Effector CD4-positive, alpha-beta T cell (primary cell): ENCODE results near the gene MVB12B.

Experiments used
- DNase-seq: peaks from one replicate; pipeline ENCODE4 v3.0.0-alpha.2; 2020

The MVB12B gene

DNA sequence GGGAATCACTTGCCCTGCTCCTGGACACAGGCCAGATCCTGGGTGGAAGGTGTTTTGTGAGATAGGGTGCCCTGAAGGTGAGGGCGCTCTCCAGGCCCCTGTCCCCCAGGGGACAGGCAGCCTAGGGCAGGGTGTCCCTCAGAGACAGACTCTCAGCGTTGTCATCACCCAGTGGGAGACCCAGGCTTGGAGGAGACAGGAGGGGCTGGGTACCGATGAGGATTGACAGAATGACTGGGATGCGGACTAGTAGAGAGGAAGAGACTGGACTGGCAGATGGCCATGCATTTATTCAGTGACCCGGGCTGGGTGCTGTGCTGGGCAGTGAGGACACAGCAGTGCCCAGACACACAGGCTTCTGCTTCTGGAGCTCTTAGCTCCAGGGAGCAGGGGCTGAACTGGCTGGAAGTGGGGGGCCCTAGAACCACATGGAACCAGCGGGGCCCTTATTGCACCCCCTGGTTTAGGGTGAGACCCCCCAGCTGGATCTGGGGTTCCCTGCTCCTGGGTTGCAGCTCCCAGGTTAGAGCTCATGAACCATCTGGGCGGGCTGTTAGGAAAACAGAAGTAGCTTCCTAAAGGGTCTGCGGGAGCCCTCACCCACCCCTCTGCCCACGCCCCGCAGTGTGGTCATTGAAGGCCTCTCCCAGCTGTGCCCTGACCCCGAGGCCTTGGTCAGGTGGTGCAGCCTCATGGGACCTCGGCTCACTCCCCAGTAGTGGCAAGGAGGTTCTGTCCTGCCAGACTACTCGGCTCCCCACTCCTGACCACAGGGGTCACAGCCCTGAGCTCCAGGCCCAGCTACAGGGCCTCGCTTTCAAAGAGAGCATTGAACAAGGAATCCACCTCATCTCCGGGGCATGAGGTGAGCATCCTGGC is 170.4 kb downstream of the MVB12B start:
- no peak for DNase-seq

DNA sequence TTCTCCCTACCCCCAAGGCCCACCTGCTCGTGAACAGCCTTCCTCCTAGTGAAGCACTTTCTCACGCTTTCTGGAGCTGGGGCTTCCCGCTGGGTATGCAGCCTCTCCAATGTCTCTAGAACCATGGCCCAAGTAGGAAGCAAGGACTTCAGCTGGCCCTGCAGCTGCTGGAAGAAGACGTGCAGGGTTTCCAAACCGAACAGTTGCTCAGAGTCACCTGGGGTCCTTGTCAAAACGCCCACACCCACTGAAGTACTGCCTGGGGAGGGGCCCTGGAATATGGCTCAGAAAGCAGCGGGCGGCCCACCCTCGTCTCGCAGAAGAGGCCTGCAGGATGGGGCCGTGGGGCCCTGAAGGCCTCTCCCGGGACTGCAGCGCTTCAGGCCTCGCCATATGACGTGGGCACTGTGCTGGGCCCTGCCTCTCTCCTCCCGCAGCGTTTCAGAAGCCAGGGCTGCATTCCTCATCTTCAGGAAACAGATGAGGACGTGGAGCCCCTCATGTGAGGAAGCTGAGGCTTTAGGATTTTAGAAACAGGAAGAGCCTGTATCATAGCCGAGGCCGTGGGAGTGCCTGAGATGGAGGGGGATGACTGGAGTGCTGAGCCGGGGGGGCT is 171.1 kb downstream of the MVB12B start:
- DNase-seq = no peak

DNA sequence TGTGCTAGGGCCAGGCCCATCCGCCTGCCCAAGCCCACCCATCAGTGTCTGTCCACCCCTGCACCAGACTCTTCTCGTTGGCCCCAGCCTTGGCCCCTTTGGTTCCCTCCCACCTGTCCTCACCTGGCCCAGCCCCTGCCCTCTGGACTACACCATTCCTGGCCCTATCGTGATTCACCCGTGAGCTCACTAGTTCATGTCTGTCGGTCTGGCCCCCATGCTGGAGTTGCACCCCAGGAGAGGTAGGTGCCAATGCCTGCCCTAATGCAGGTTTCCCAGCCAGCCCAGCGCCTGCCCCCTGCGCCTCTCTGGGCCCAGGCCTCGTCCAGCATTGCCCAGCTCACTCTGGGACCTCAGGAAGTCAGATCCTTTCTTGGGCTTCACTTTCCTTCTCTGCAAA is 171.7 kb downstream of the MVB12B start:
- DNase-seq = no peak

DNA sequence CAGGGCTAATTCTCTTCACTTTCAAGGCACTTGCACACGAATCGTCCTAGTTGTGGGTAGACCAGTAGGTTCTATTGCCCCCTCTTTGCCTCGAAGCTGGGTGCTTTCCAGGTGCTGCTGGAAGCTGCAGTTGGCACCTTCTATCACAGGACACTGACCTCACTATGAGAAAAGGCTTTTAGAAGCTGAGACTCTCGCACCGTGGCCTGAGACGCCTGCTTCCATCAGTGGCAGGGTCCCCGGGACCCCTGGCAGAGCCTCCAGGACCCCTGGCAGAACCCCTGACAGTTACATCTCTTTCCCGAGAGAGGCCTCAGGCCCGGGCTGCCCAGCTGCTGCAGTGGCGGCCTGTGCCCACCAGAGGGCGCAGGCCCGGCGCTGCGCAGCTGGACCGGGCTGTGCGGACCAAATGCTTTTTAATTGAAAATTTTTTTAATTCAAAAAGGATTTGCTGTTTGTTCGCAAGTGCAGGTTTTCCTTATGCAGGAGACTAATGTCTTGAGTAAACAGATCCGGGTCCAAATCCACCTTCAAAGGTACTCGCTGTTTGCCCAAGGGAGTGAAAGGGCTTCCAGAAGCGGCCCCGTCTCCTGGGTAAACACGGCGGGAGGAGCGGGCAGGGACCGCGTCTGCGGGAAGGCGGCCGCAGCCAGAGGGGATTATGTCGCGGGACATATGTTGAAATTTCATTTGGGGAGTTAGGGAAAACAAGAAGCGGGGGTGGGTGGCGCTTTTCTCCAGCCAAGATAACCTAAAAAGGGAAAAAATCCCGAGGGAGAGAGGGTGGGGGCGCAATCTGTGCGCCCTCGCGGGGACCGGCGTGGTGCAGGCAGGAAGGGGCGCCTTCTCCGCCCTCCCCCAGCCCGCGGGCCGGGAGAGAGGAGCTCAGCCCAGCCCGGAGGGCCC is 172.6 kb downstream of the MVB12B start:
- DNase-seq = peak; percentile 28

DNA sequence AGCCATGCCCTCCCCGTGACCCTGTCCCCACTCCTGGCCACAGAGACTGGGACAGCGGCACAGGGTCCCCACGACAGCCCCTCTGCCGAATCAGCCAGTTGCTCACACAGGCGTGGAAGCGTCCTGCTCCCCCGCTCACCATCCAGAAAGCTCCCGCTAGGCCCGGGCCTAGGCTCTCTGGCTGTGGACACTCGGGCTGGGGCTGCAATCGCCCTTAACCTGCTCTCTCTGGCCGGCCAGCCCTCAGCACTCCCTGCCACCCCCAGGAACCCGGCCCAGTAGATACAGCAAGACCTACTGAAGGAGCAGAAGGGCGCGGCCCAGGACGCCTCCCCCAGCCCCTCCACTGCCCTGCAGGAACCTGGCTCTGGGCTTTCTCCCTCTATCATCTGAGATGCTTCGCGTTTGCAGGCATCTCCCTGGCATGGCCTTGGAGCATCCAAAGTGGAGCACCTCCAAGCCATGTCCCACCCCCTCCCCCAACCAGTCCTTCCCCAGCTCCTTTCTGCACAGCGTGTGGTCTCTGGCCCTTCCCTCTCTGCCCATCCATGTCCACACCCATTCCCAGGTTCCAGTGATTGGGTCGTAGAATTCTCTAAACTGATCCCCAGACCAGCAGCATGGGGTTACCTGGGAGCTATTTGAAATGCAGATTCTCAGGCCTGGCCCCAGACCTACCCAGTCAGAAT is 173.4 kb downstream of the MVB12B start:
- DNase-seq = no peak

DNA sequence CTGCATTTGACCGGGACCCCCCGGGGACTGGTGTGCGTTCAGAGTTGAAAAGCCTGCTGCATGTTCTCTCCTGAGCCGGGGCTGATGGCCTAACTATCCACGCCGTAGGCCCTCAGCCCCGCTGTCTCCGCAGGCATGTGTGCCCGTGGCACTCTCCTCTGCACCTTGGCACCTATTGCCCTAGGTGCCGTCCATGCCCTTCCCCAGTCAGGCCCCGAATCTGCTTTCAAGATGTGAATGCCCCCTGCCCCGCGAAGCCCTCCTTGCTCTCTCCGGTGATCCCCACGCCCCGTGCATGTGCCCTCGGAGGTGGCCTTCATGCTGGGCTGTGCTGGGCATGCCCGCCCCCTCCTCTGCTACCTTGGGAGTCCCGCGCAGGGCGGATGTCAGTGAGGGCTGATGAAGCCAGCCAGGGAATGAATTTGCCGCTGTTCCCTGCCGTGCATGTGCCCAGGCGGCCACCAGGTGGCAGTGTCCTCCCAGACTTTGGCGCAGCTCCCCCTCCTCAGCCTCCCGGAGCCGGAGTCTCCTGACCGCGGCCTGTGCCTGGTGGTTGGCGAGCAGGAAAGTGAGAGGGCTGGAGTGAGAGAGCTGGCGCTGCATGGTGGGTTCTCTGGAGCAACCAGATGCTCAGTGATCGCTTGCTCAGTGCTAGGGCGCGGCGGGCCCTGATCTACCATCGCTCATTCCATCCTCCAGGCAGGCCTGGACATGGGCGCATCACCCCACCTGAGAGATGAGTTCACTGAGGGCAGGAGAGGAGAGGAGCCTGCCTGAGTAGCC is 174.2 kb downstream of the MVB12B start:
- peak; percentile 58 for DNase-seq

DNA sequence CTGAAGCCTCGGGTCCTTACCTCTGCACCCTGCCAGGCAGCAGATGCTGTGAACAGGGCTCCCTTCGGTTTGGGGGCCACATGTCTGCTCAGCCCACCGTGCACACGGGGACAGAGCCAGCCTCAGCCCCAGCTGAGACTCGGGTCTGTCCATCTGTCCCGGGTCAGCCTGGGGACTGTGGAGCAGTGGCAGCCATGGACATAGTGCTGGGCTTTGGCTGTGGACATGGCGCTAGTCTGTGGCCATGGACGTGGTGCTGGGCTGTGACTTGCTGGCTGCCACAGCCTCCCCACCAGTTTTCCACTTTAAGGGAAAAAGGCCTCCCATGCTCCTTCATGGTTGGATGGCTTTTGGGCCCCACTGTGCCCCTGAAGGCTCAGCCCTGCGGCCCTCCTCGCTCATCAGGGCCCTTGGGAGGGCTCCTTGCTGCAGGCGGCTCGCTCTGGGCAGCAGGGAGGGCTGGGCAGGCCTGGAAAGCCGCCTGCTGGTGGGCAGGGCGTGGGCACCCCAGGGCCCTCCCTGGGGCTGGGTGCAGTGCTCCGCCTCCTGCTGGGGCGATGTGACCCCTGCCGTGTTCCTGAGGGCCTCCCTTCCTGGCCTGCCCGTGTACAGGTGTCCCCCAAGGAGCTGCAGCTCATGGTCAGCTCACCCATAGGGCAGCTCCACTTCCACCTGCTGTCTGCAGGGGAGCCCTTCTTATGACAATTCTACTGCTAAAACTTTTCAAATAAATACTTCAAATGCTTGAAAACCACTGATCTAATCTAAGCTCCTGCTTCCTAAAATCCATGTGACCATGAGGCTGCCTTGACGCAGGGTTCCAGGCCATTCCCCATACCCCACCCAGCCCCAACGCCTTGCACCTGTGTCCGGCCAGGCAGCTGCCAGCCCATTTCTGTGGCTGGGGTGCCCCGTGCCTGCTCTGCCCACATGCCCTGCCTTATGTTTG is 175.0 kb downstream of the MVB12B start:
- no peak for DNase-seq

DNA sequence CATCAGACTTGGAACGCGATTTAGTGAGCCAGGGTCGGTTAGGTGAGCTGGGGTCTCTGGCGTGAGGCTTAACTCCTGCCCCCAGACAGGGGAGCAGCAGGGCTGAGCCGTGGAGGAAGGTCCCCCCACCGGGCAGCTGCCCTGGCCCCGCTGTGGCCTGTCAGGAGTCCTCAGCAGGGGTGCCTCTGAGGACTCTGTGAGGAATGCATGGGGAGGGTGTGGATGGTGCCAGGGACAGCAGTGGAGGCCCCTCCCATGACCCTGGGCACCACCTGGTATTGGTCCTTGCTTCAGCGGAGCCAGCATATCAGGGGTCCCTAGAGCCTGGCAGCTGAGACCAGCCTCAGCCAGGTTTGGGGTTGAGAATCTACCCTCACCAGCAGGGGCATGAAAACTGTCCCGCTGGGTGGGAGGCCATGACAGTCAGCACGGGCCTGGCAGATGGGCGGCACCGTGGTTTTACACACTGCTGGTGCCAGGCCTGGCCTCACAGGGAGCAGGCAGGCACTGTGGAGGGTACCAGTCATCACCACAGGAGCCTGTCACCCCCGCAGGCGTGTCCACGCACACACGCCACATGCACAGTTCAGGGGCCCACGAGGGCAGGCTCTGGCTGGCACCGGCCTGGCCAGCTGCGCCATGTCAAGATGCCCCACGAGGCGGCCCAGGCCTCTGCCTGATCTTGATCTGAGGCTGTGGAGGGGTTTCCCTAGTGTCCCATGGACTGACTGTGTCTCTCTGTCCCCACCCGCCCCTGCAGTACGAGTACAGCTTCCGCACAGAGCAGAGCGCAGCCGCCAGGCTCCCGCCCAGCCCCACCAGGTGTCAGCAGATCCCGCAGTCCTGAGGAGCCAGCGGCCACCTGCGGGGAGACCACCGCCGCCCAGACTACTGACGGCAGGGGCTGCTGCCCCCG is 176.0 kb downstream of the MVB12B start:
- no peak for DNase-seq

DNA sequence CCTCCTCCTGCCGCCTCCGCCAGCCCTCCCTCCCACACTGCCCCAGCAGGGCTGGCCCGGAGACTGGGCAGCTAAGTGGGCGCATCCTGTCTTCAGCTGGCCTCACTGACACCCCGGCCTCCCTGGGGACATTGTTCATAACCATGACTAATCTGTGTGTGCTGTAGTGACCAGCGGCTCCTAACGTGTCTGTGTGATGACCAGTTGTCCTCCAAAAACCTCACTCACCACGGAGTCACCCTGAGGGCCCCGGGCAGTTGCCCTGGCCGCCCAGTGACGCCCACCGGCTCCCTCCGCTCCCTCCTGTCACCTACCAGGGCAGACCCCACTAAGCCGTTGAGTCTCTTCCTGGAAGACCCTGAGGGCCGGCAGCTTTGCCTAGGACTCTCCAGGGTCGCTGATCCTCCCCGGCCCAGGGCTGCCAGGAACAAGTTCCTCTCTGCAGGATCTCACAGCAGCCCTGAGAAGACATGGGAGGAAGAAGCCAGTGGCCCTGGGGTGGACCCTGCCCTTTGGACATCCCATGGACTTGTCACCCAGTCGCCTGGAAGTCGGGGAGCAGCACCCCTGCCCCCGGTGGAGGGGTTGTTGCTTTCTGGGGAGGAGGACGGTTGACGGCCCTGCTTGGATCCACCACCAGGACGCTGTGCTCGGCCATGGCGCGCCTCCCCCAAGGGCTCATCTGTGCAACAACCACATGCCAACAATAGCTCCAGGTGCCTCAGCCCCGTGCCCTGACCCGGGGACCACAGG is 176.9 kb downstream of the MVB12B start:
- no peak for DNase-seq

DNA sequence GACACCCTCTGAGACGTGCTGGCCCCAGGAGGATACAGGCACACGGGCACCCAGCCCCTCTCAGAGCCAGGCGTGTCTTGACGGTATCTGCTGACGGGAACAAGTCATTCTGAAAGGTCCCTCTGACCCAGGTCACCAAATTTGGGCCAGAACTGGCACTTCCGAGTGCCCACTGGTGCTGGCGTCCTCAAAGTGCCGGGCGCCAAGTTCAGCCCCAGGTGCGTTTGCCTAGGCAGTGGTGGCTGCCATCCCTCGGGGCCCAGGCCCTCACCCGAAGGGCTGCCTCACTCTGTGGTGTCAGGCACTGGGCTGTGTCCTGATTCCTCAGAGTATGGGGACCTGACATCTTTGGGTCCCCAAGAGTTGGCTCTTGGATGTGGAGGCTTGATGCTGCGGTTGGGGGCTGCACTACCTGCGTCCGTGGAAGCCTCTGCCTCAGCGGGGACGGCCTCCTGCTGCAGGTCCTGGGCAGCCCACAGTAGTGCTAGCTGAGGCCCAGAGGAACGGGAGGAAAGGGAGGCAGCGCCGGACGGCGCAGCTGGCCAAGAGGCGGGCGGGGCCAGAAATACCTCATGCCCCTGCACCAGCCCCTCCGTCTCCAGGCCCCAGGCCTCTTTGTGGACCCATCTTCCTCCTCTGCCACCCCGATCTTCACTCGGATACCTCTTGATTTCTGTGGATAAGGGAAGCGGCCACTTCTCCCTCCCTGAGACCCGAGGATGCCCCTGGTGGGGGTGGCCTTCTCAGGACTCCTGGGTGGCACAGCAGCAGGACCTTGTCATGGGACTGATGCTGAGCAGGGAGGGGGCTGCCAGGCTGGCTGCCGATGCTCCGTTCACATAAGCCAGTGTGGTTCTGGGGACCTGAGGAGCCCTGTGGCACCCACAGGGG is 177.7 kb downstream of the MVB12B start:
- DNase-seq = no peak

DNA sequence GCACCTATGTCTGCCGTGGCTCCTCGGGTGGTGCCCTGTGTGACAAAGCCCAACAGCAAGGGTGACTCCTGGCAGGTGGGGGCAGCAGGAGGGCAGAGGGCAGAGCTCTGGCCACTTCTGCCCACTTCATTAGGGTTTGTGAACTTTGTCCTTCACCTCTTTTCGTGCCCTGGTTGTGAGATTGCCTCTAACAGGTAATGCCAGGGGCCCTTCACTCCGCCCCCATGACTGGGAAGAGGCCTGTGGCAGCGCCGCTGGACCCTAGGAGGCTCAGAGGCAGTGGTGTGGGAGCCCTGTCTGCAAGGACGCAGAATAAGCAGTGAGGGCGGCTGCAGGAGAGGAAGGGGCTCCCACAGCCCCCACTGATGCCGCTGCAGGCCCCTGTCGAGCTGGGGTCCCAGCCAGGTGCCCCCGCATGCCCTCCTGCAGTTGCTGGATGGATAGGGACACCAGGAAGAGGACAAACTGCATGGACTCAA is 178.4 kb downstream of the MVB12B start:
- no peak for DNase-seq

DNA sequence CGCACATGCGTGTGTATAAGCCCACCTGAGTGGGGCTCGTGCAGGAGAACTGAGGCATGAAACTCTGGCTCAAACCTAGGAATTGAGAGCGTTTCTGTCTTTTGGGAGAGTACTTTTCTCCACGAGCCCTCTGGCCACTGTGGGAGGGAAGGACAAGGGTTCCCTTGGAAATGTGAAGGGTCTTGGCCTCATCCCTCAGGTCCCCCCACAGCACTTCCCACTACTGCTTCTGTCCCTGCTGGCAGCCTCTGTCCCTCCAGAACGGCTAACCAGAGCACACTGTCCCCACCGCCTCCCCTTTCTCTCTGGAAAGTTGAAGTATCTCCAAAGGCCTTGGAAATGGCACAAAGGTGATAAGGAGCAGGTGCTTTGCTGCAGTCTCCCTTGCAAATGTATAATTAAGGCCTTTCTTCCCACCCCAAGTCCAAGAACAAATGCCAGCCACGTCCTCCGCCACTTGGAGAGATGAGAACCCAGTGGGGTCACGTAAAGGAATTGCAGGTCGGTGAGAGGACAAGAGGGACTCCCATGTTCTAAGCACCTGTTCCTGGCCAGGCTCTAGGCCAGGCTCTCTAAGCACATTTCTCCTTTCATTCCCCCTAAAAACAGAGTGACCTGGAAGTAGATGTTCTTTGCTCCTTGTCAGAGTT is 179.2 kb downstream of the MVB12B start:
- no peak for DNase-seq

DNA sequence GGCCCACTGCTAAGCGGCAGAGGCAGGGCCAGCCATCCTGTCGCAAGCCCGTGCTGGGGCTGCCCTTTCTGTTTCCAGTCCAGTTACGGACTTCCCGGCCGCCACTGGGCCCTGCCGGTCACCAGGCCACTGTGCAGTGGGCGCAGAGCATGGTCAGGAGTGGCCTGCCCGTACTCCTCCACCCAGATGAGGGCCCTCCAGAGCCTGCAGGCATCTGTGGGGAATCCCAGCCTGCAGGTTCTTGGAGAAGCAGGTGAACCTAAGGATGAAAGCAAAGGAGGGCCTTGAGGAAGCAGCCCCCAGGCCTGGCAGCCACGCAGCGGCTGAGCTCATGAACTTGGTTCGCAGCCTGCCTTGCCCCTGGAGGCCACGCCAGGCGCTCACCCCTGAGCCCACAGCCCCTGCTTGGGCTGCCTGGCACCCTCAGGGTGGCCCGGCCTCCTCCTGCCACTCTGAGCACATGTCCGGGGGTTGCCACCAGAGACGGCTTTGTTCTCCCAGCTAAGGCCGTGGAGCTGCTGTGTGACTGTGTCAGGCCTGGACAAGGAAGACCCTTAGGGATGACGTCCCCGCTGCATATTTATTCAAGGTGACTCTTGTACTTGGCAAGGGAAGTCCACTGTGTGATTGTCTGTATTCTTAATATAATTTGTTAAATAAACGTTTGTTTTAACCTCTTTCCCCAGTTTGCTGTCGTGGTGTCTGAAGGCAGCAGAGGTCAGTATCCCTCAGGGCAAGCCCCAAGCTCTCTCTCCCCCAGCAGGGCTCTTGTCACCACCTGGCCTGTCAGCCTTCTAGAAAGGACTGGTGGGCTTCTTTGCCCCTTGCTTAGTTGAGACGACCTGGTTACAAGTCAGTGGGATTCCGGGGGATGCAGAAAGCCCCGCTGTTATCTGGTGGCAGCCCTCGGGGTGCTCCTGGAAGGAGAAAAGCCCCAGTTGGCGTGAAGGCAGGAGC is 180.0 kb downstream of the MVB12B start:
- no peak for DNase-seq

DNA sequence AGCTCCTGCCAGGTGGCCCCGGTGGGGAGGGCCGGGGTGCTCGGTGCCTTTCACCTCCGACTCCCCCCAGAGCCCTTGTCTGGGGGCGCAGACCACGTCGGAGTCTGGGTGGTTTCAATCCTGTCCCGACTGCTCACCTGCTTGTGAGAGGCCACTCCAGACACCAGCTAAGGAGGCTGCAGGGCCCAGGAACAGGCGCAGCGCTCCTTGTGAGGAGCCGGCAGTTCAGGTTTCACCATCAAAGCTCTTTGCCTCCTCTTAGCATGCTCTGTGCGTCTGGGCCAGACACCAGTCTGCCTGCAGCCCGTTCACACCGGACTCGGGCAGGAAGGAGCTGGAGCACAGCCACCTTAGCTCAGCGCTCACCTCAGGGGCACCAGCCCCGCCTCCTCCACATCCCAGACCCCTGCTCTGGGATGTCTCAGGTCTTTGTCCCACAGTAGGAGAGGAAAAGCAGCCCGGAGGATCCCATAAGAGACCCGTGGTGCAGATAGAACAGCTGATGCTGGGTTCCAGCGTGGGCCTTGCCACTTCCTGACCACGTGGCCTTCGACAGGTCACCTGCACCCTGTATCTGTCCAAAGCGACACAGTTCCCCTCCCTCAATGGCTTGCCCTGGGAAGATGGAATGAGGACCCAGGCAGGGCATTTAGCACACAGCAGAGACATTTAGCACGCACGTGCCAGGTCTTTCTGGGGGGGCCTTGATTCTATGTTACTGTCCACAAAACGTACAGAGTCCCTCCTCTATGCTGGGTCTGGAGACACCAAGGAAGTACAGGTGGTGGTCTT is 180.9 kb downstream of the MVB12B start:
- no peak for DNase-seq

DNA sequence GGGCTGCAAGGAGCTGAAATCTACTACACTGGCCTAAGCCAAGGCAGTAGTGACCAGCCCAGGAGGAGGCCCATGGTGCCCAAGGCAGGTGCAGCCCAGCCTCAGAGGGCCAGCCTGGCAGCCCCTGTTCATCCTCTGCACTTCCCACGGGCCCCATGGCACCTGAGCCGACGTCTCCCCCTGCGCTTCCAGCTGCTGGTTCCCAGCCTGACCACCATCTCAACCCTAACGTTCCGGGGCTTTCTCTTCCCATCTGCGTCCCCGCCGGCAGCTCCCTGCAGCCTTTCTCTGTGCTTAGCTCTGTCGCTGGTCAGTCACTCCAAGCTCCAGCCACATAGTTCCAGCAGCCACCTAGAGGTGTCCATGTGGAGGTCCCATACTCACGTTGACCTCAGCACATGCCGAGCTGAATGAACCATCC is 181.6 kb downstream of the MVB12B start:
- DNase-seq = no peak
